Psoas muscle (tissue), 8 donors: ENCODE data around the gene PPOX. TPM values are rescaled to one million over a fixed set of nuclear protein-coding genes. Genes with fewer than 3 reads are reported as not detected.

ENCODE experiments used
- ATAC-seq, 4 donors: fragments of 200-7000 bp; cut with Tn5 transposase; one replicate each; pipeline ENCODE4 v1.9.1; 2020; ENCODE audit warnings: moderate library complexity in 3 of 4, mild to moderate bottlenecking in 2 of 4
- DNase-seq, 2 donors: peaks; one replicate each; pipeline ENCODE4 v3.0.0-alpha.2; 2020
- H3K27ac ChIP-seq: fragments of 200-600 bp; one replicate; pipeline ENCODE4 v1.8.0; 2022
- H3K27me3 ChIP-seq, 3 donors: fragments of 200-600 bp in 1 of 3; one replicate each; pipeline versions ENCODE4 v1.6.1 to v1.8.0; 2013 to 2022; ENCODE audit warnings: low read length in 2 of 3, mild to moderate bottlenecking in 2 of 3, moderate library complexity in 1 of 3; ENCODE audit not compliant: insufficient read depth in 3 of 3
- H3K36me3 ChIP-seq, 2 donors: fragments of 200-600 bp in 1 of 2; one replicate each; pipeline versions ENCODE4 v1.6.1 to v1.8.0; 2013 to 2022; ENCODE audit warnings: low read depth in 1 of 2, mild to moderate bottlenecking in 1 of 2, moderate library complexity in 1 of 2; ENCODE audit not compliant: insufficient read depth in 1 of 2
- H3K4me1 ChIP-seq: fragments of 200-600 bp; one replicate; pipeline ENCODE4 v1.8.0; 2022
- H3K4me3 ChIP-seq: fragments of 200-600 bp; one replicate; pipeline ENCODE4 v1.8.0; 2022; ENCODE audit warnings: mild to moderate bottlenecking
- H3K9me3 ChIP-seq: fragments of 200-600 bp; one replicate; pipeline ENCODE4 v1.8.0; 2022
- CTCF ChIP-seq: fragments of 200-600 bp; IDR thresholded peaks from one replicate; pipeline ENCODE4 v1.8.0; 2022; ENCODE audit warnings: antibody characterized with exemption
- WGBS, 3 donors: extraction: QIAGEN DNeasy Blood & Tissue Kit; methylation state at CpG; one replicate each; pipeline versions ENCODE4 v1.1.6 to v1.1.7; 2013; 5-methylcytosine and 5-hydroxymethylcytosine counted together
- intact Hi-C, 2 donors: fragments of 100-400 bp; cut with DNase I; formaldehyde crosslinking; loops; one replicate each; pipeline versions ENCODE4 v1.11.0 to v1.14.2; 2022
- polyA plus RNA-seq, 3 donors: library from polyadenylated mRNA; stranded (reverse); fragments of 200-250 nt; gene quantifications; one replicate each; pipeline ENCODE4 v1.2.3, GENCODE V29; 2013
- total RNA-seq, 4 donors: library from RNA; stranded (reverse); fragmentation: NEBNext Ultra II Directional in 2 of 4; extraction: Animal tissue kit (Norgen Biotek cat#: 25700) in 2 of 4; gene quantifications; one replicate each; pipeline versions ENCODE4 v1.2.1 to v1.2.4, GENCODE V29; 2021 to 2023
- donor health status: healthy with polysubstance abuse.
- donor health status: DM: no; HTN: no; CAD: no; lungs with moderate emphysema.
- donor health status: Bipolar disorder and iron deficiency.
- donor health status: healthy.
- donor health status: DM: yes; HTN: yes; CAD: no.
- donor health status: DM: no; HTN: no; CAD: no.
- donor health status: DM: no; HTN: no; CAD: no.
- donor health status: DM: yes; HTN: yes; CAD: no.

The PPOX gene
- total and polyA plus RNA-seq, 7 donors = 4.8 to 13.1 (median 7.4) TPM

- H3K4me3 ChIP-seq = no peak overlapping the region
- 76 to 80% (median 79%) methylated on average over 3 of the region's 3 CpGs for WGBS, 3 donors
- TF ChIP-seq CTCF = no peak
- H3K27ac ChIP-seq = no peak overlapping the region
- H3K36me3 ChIP-seq = no peaks in the 10 kb centered on the region
- H3K4me1 ChIP-seq = peaks cover 16% of the 10 kb centered on the region
- ATAC-seq (no peak), DNase-seq (no peak)
- no peaks in the 10 kb centered on the region for H3K9me3 ChIP-seq
- intact Hi-C loops = no loop called here
- no peaks in the 10 kb centered on the region for H3K27me3 ChIP-seq
Observed at GRCh38 chr1:161187311-161187710, 21.1 kb downstream of the PPOX start.

- 84 to 90% (median 85%) methylated on average over 6 of the region's 6 CpGs for WGBS, 3 donors
- DNase-seq (no peak), ATAC-seq (no peak)
- Histone ChIP-seq H3K9me3 (no peaks in the 10 kb centered on the region), H3K36me3 (no peaks in the 10 kb centered on the region), H3K27ac (no peak overlapping the region), H3K4me1 (peaks cover 16% of the 10 kb centered on the region), H3K4me3 (no peak overlapping the region), H3K27me3 (no peaks in the 10 kb centered on the region)
- no peak for TF ChIP-seq CTCF
- intact Hi-C loops = no loop called here
Observed at GRCh38 chr1:161188381-161188780, 22.2 kb downstream of the PPOX start.

- Histone ChIP-seq H3K4me3 (no peak overlapping the region), H3K36me3 (no peaks in the 10 kb centered on the region), H3K4me1 (peaks cover 19% of the 10 kb centered on the region), H3K9me3 (no peaks in the 10 kb centered on the region), H3K27ac (no peak overlapping the region), H3K27me3 (no peaks in the 10 kb centered on the region)
- 91 to 95% (median 92%) methylated on average over 5 of the region's 5 CpGs for WGBS, 3 donors
- DNase-seq (no peak), ATAC-seq (no peak)
- intact Hi-C loops = loop anchor here in 1 of 2 donors (1.0 kb wide), 1 partner anchor 12 kb away; the partner anchor contains the start of gene B4GALT3
- no peak for TF ChIP-seq CTCF
Observed at GRCh38 chr1:161189036-161189435, 22.8 kb downstream of the PPOX start.

- no peak for TF ChIP-seq CTCF
- H3K27me3 ChIP-seq = no peaks in the 10 kb centered on the region
- no peak overlapping the region for H3K4me3 ChIP-seq
- WGBS, 3 donors = 70 to 77% (median 76%) methylated on average over 21 to 22 of the region's 22 CpGs
- no peaks in the 10 kb centered on the region for H3K9me3 ChIP-seq
- no peak for ATAC-seq
- peak in 1 of 2 donors; percentile 49 for DNase-seq
- H3K36me3 ChIP-seq = no peaks in the 10 kb centered on the region
- intact Hi-C loops = loop anchor here in 1 of 2 donors (5.0 kb wide), 1 partner anchor 191 kb away; no protein-coding TSS in a partner anchor
- H3K4me1 ChIP-seq = peaks cover 4% of the 10 kb centered on the region
- H3K27ac ChIP-seq = no peak overlapping the region
Observed at GRCh38 chr1:161190962-161191521, 24.8 kb downstream of the PPOX start.

- no peak for ATAC-seq
- WGBS, 3 donors = 75 to 77% (median 75%) methylated on average over 8 of the region's 8 CpGs
- TF ChIP-seq CTCF = no peak
- Histone ChIP-seq H3K27ac (no peak overlapping the region), H3K36me3 (no peaks in the 10 kb centered on the region), H3K4me1 (peaks cover 3% of the 10 kb centered on the region), H3K27me3 (no peaks in the 10 kb centered on the region), H3K4me3 (no peak overlapping the region), H3K9me3 (no peaks in the 10 kb centered on the region)
- peak in 1 of 2 donors; percentile 46 for DNase-seq
- intact Hi-C loops = loop anchor here in 1 of 2 donors (5.0 kb wide), 1 partner anchor 190 kb away; no protein-coding TSS in a partner anchor
Observed at GRCh38 chr1:161191971-161192370, 25.7 kb downstream of the PPOX start.
